Measurements from ENCODE around the gene BDP1.
"Not testable (repeated sequence)": the region's sequence is repeated elsewhere in the genome, so short reads cannot be mapped to it uniquely, and the experiment has no call there.

The BDP1 gene

GRCh38 chr5:71600783-71601182 is 145.3 kb downstream of the BDP1 start:
- peak overlapping the region; percentile 92 for H3K27ac Mint-ChIP-seq

GRCh38 chr5:71601222-71602026 is 146.0 kb downstream of the BDP1 start:
- Mint-ChIP-seq H3K27me3 (no peaks in the 10 kb centered on the region), H3K27ac (peak overlapping the region; percentile 92), H3K4me3 (no peak overlapping the region), H3K9me3 (no peaks in the 10 kb centered on the region), H3K36me3 (peaks cover 54% of the 10 kb centered on the region), H3K4me1 (peaks cover 32% of the 10 kb centered on the region)
- CTCF ChIA-PET, result interaction anchor here (0.6 to 2.6 kb wide), 19 partner anchors 9 to 414 kb away, joined by 3 to 42 read pairs (median 3); partner anchors contain the start of gene MCCC2
- DNase-seq, result peak; percentile 73

More at GRCh38 chr5:71600783-71601182, 145.3 kb downstream of the BDP1 start:
- Mint-ChIP-seq H3K9me3 (no peaks in the 10 kb centered on the region), H3K27me3 (no peaks in the 10 kb centered on the region), H3K4me3 (no peak overlapping the region), H3K4me1 (peaks cover 32% of the 10 kb centered on the region), H3K36me3 (peaks cover 56% of the 10 kb centered on the region)
- DNase-seq, result no peak
- CTCF ChIA-PET, result interaction anchor here (0.6 to 2.6 kb wide), 16 partner anchors 8 to 128 kb away, joined by 3 to 42 read pairs (median 4); partner anchors contain the start of gene MCCC2

GRCh38 chr5:71609916-71610315 is 154.5 kb downstream of the BDP1 start:
- H3K27ac Mint-ChIP-seq, CTCF ChIA-PET, H3K9me3 Mint-ChIP-seq, DNase-seq, H3K4me3 Mint-ChIP-seq, H3K27me3 Mint-ChIP-seq, H3K4me1 Mint-ChIP-seq: not testable (repeated sequence)
- peaks cover 23% of the 10 kb centered on the region for H3K36me3 Mint-ChIP-seq

GRCh38 chr5:71615809-71616208 is 160.4 kb downstream of the BDP1 start:
- no peak for DNase-seq
- Mint-ChIP-seq H3K4me3 (no peak overlapping the region), H3K27ac (no peak overlapping the region), H3K4me1 (peaks cover 7% of the 10 kb centered on the region), H3K27me3 (no peaks in the 10 kb centered on the region), H3K36me3 (peaks cover 43% of the 10 kb centered on the region), H3K9me3 (no peaks in the 10 kb centered on the region)
- CTCF ChIA-PET, result no interaction called here
